Activated T-cell treated with anti-CD3 and anti-CD28 coated beads for 4 hours (primary cell): ENCODE data around the gene CDK17.
"Not testable (repeated sequence)": the region's sequence is repeated elsewhere in the genome, so short reads cannot be mapped to it uniquely, and the experiment has no call there.

Experiments used
- DNase-seq: peaks from one replicate; pipeline ENCODE4 v3.0.0-alpha.2; 2020

CDK17 gene

DNA sequence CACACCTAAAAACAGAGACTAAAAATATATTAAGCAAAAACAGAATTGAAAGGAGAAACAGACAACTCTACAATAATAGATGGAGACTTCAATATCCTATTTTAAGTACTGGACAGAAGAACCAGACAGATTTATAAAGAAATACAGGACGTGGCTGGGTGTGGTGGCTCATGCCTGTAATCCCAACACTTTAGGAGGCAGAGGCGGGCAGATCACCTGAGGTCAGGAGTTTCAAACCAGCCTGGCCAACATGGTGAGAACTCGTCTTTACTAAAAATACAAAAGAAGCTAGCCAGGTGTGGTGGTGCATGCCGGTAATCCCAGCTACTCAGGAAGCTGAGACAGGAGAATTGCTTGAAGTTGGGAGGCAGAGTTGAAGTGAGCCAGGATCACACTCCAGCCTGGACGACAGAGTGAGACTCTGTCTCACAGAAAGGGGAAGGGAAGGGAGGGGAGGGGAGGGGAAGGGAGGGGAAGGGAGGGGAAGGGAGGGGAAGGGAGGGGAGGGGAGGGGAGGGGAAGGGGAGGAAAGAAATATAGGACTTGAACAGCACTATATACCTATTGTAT, 53.0 kb downstream of the CDK17 start:
- no peak for DNase-seq

DNA sequence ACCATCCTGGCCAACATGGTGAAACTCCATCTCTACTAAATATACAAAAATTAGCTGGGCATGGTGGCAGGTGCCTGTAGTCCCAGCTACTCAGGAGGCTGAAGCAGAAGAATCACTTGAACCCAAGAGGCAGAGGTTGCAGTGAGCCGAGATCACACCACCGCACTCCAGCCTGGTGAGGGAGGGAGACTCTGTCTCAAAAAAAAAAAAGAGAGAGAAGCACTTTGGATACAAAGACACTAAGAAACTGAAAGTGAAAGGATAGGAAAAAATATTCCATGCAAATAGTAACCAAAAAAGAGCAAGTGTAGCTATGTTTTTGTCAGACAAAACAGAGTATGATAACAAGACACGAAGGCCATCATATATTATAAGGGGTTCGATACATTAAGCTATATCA, 53.5 kb downstream of the CDK17 start:
- not testable (repeated sequence) for DNase-seq

DNA sequence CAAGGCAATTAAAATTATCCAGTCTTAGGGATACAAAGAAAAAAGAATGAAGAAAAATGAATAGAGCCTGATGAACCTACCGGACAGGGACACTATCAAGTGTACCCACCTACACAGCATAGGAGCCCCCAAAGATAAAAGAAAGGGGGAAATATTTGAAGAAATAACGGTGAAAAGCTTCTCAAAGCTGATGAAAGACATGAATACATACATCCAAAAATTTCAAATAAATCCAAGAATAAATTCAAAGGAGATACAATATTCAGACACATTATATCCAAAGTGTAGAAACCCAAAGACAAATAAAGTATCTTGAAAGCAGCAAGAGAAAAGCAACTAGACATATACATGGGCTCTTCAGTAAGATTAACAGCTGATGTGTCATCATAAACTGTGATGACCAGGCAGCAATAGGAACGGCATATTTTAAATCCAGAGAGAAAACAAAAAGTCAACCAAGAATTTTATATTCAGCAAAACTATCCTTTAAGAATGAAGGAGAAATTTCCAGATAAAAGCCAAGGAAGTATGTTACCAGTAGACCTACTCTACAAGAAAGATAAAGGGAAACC, 56.0 kb downstream of the CDK17 start:
- no peak for DNase-seq

DNA sequence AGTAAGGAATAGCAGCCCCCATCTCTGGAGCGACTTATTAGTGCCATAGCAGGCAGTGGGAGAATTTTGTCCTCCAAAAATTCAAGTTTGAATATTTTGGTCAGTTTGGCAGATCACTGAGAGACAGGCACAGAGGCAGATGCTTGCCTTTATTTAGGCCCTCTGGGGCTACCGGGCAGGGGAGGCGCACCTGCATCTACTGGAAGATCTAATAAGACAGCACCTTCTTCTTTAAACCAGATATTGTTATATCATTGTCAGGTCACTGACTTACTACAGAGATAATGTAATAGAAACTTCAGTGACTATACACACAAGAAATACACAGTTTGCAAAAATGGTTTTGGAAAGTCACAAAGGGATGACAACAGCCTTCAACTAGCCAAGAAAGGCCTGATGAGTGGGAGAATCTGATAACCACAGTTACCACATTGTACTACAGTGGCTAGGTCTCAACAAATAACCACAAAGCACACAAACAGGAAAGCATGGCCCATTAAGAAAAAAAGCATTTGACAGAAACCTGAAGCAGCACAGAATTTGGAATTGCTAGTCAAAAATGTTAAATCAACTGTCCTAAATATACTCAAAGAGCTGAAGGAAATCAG, 56.8 kb downstream of the CDK17 start:
- no peak for DNase-seq

DNA sequence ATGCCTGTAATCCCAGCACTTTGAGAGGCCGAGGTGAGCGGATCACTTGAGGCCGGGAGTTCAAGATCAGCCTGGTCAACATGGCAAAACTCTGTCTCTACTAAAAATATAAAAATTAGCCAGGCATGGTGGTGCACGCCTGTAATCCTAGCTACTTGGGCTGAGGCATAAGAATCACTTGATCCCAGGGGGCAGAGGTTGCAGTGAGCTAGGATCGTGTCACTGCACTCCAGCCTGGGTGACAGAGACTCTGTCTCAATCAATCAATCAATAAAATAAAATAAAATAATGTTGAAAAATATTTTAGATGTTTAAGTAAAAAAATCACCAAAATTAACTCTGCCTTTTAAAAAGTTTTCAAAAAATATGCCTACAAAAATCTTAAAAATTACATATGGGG, 60.6 kb downstream of the CDK17 start:
- DNase-seq: not testable (repeated sequence)

DNA sequence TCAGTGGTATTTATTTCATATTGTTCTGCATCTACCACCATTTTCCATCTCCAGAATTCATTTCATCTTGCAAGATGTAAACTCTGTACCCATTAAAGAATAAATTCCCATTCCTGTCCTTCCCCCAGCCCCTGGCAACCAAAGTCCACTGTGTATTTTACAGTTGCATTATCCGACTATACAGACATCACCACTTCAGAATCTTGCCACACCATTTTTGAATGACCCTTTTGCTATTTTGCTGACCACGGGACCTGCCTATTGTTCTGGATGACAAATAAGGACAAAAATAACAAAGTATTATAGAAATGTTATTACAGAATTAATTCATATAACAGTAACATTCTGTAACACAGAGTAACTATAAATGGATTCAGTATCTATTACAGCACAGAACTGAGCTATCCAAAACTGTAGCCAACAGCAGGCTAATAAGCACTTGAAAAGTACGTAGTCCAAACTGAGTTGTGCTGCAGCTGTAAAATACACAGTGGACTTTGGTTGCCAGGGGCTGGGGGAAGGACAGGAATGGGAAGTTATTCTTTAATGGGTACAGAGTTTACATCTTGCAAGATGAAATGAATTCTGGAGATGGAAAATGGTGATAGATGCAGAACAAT, 61.3 kb downstream of the CDK17 start:
- DNase-seq: no peak

DNA sequence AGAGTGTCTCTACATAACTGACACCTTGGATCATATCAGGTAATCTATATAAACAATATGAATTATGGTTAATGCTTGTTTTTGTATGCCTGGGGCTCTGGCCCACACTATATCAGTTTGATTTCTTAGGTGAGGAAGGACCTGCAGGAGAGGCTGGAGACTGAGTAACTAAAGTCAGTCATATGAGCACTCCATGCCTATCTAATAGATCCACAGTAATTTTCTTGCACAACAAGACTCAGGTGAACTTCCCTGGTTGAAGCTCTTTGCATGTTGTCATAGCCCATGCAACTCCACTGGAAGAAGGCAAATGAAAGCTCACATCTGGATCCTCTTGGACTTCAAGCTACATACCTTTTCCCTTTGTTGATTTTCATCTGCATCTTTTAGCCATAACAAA, 62.3 kb downstream of the CDK17 start:
- no peak for DNase-seq

DNA sequence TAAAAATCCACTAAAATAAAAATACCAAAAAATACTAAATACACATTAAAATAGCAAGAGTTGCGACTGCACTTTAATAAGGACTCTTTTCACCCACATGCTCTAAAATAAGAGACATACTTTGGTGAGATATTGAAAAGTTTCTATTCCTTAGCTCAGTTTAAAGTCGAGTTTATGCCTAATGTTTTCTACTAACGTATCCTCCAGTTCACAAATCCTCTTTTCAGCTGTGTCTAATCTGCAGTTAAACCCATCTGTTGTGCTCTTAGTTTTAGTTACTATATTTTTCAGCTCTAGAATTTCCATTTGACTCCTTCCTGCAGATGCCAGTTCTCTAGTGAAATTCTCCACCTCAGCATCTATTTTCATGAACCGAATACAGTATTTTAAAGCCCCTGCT, 63.8 kb downstream of the CDK17 start:
- DNase-seq: no peak

DNA sequence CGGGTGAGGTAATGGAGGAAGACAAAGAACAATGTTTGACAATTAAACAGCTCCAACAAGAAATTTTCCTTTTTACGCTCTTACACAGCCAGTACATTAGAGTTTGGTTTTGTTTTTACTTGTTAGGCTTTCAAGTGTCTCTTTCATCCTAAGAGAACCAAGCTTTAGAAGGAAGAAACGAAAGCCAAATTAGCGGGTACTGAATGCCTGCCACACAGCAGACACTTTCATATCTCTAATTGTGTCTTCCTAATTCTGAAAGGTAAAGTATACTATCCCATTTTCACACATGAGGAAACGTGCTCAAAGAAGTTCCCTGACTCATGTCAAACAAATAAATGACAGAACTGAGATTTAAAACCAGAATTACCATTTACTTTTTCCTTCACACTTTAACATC, 65.0 kb downstream of the CDK17 start:
- DNase-seq: no peak

DNA sequence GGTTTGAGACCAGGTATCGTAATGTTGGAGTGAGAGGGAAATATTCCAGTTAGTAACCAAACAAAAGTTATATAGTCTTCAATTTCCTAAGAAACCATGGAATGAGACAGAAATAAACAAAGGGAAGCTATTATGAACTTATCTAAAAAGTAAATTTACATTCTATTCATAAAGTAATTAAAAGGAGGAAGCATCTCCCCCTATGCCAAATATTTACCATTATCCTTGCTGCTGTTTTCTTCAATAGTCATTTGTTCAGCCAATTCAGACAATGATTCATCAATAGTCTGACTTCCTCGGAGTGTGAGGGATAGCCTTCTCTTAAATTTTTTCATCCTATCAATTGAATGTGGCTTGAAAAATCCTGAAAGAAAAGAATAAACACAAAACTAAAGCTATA, 65.7 kb downstream of the CDK17 start:
- no peak for DNase-seq

DNA sequence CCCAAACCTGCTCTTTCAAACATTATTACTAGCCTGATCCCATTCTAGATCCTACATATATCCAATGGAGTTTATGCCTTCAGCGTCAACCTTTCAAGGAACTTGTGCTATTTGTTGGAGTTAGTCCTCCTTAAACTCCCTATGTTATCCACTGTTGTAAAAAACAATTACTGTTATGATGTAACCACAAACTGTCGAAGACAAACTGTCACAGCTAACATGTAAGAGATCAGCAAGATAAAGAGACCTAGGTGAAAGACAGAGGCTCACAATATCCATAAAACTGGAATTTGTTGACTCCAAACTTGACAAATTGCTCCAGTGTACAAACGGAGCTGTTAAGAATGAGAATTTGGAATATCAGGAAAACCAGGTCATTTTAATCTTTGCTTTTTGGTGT, 70.7 kb downstream of the CDK17 start:
- no peak for DNase-seq

DNA sequence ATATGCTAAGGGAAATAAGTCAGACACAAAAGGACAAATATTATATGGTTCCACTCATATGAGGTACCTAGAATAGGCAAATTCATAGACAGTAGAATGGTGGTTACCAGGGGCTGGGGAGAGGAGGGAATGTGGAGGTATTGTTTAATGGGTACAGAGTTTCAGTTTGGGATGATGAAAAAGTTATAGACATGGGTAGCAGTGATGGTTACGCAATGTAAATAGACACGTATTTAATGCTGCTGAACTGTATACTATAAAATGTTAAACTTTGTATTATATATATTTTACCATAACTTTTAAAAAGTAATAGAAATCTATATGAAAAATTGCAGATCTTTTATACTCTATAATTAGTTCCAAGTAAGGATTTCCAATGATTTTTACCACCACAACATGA, 71.2 kb downstream of the CDK17 start:
- no peak for DNase-seq

DNA sequence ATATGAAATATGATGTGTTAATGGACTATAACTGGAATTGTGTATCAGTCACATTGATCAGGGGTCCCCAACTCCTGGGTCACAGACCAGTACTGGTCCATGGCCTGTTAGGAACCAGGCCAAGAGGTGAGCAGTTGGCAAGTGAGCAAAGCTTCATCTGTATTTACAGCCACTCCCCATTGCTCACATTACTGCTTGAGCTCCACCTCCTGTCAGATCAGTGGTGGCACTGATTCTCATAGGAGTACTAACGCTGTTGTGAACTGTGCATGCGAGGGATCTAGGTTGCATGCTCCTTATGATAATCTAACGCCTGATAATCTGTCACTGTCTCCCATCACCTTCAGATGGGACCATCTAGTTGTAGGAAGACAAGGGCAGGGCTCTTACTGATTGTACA, 72.3 kb downstream of the CDK17 start:
- no peak for DNase-seq

DNA sequence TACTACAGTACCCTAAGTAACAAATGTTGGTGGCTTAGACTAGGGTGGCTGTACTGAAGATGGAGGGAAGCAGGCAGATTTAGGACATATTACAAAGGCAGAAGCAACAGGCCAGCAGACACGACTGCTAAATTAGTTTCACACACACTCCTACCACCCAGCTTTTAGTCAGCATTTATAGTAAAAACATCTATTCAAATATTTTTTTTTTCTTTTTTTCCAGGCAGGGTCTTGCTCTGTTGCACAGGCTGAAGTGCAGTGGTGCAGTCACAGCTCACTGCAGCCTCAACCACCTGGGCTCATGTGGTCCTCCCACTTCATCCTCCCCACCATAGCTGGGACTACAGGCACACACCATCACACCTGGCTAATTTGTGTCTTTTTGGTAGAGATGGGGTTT, 72.9 kb downstream of the CDK17 start:
- no peak for DNase-seq

DNA sequence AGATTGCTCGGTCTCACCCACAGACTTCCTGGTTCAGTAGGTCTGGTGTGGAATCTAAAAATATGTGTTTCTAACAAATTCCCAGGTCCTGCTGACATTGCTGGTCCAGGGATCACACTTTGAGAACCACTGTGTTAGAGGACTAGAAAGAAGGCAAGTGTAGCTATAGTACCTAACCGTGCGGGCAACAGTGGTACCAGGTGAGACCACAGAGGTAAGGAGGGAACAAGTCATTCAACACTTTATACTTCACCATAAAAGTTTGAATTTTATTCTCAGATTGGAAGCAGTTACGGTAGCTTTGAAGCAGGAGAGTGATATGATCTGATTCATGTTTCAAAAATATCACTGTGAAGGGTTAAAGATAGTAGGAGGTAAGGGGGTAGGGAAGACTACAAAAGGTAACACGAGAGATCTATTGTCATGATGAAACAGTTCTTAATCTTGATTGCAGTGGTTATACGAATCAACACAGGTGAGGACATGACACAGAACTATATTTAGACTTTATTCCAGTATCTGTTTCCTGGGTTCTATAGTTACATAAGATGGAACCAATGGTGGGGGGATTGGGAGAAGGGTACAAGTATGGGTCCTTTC, 73.5 kb downstream of the CDK17 start:
- no peak for DNase-seq

DNA sequence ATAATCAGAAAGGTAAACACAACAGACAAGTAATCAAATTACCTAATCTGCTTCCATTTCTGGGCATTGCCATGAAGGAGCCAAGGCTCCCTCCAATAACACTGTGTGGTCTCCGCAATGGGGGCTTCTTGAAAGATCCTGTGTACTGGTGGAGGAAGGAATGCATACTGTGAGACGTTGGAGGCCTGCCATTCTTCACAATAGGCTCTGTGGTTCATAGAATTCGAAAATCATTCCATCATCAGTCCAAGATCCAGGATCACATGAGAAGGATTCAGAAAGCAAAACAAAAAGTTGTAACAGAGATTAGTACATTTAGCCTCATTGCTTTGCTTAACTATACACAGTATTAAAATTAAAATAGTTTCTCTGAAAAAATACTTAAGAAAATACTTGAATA, 76.3 kb downstream of the CDK17 start:
- DNase-seq: no peak

DNA sequence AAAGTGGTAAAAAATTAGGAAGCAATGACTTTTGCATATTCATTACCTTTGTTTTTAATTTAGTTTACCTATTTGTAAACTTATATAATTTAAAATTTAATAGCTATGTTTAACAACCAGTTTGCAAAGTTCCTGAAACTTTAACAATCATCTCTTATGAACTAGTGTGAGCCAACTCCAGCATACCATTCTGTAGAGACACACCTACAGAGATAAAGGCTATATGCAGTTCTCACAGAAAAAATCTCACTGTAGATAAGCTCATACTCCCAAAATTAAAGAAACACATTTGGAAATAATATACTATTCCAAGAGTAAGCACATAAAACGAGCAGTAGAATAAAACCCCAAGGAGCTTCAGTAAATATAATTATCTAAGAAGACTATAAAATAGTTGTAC, 77.5 kb downstream of the CDK17 start:
- no peak for DNase-seq

DNA sequence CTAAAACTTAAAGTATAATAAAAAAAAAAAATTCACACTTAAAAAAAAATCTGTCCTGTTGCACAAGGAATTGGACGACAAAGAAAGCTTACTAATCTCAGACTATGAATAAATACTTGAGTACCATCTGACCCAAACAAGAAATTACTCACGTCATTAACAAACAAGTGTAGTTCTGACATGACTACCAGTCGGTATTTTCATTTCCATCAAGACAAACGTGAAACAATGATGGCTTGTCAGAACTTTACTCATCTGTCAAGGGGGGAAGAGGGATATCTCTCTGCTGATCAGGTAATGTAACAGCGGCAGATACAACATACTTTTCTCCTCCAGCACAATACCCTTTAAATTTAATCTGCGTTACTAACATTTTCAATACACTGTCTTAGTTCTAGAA, 78.3 kb downstream of the CDK17 start:
- DNase-seq: no peak

DNA sequence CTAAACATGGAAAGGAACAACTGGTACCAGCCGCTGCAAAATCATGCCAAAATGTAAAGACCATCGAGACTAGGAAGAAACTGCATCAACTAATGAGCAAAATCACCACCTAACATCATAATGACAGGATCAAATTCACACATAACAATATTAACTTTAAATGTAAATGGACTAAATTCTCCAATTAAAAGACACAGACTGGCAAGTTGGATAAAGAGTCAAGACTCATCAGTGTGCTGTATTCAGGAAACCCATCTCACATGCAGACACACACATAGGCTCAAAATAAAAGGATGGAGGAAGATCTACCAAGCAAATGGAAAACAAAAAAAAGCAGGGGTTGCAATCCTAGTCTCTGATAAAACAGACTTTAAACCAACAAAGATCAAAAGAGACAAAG, 82.4 kb downstream of the CDK17 start:
- not testable (repeated sequence) for DNase-seq

DNA sequence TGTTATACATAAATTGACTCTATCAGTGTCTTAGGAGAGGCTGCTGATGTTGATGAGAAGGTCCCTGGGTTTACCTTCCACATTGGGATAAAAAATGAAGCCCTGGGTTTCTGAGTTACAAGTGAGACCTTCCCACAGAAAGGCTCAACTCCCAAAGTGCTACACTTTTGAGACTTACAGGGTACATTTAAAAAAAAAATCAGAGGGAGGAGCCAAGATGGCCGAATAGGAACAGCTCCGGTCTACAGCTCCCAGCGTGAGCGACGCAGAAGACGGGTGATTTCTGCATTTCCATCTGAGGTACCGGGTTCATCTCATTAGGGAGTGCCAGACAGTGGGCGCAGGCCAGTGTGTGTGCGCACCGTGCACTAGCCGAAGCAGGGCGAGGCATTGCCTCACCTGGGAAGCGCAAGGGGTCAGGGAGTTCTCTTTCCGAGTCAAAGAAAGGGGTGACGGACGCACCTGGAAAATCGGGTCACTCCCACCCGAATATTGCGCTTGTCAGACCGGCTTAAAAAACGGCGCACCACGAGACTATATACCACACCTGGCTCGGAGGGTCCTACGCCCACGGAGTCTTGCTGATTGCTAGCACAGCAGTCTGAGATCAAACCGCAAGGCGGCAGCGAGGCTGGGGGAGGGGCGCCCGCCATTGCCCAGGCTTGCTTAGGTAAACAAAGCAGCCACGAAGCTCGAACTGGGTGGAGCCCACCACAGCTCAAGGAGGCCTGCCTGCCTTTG, 84.3 kb downstream of the CDK17 start:
- not testable (repeated sequence) for DNase-seq

DNA sequence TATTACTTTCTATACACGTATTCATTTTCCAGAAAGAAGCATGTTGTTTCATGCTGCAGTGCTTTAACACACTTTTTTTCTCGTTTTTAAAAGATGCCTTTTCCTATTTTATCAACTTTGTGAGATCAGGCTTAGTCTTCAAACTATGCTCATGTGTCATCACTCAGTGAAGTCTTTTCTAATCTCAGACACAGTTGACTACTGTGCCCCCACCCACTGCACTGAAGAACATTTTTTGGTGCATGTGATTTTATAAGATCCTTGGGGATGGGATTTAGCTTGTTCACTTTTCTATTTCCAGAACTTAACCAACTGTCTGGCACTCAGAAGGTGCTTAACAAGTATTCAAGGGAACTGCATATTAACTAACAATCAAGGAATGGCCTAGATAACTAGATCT, 85.5 kb downstream of the CDK17 start:
- DNase-seq: no peak

DNA sequence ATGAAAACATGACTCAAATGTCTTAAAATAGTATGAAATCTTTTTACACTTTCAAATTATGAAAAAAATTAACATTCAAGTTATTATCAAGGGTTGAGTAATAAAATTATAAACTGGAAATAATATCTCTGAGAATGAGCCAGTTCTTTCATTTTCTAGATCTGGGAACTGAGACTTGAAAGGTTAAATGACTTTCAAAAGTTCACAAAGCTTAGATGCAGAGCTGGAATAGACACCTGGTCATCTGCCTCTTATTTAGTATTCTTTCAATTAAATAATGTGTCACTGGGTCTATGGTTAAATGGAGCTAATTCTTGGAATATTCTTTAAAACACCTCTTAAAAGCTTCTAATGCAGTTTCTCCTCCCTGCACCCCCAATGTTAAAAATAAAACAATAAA, 86.6 kb downstream of the CDK17 start:
- no peak for DNase-seq

DNA sequence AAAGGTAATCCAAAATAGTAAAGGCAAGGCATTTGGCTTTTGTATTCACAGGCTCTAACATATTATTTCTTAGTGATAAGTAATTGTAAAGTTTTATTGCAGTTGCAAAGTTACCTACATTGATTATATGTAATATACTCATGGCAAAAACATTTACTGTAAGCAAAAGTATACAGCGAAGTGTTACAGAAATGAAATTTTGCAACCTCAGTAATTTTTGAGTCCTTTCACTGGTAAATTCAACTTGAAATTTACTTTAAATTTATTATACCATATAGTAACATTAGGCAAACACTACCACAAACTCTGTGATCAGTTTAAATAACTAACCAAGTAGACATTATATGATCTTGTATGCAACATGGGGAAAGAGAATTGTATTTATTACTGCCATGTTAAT, 89.0 kb downstream of the CDK17 start:
- no peak for DNase-seq

DNA sequence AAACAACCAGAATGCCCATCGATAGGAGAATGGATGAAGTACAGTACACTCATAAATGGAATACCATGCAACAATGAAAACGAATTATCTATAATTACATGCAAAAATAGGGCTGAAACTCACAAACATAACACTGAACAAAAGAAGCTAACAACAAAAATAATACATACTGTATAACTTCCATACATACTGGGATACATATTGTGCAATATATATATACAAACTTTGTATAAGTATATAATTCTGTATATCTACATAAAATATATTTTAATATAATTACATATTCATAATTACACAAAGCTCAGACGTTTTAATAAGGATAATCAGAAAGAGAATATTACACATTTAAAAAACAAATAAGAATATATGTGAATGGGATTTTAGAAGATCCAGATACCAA, 90.2 kb downstream of the CDK17 start:
- DNase-seq: no peak
